Measurements from ENCODE around the gene MICA.
"Not testable (repeated sequence)": the region's sequence is repeated elsewhere in the genome, so short reads cannot be mapped to it uniquely, and the experiment has no call there.

The MICA gene

GRCh38 chr6:31403283-31404060 is at the start of gene MICA:
Gene MICA, plus strand, starts transcription at chr6:31403595. Its CDS starts 38 bp downstream, at chr6:31403633.
- DNase-seq, result peak; percentile 12 to 68

- no peak for DNase-seq
These were observed 49.1 kb upstream of the MICA start for GRCh38 chr6:31354158-31354863.

GRCh38 chr6:31354864-31355582 is 48.4 kb upstream of the MICA start:
- DNase-seq, result no peak

GRCh38 chr6:31355583-31355948 is 47.8 kb upstream of the MICA start:
- DNase-seq, result no peak

GRCh38 chr6:31356216-31356945 is 47.0 kb upstream of the MICA start:
- DNase-seq, result no peak

GRCh38 chr6:31356946-31357466 is 46.4 kb upstream of the MICA start, which contains the start of gene HLA-B:
Gene HLA-B, minus strand, starts transcription at chr6:31357179. Its CDS starts 21 bp downstream, at chr6:31357158.
- peak; percentile 40 to 48 for DNase-seq

GRCh38 chr6:31357886-31358285 is 45.5 kb upstream of the MICA start:
- DNase-seq, result no peak

- DNase-seq, result no peak
These were observed 45.1 kb upstream of the MICA start for GRCh38 chr6:31358302-31358701.

- no peak for DNase-seq
These were observed 43.8 kb upstream of the MICA start for GRCh38 chr6:31359581-31359980.

- DNase-seq, result no peak
These were observed 40.6 kb upstream of the MICA start for GRCh38 chr6:31362751-31363150.

GRCh38 chr6:31363811-31364210 is 39.6 kb upstream of the MICA start:
- no peak for DNase-seq

- no peak for DNase-seq
These were observed 37.5 kb upstream of the MICA start for GRCh38 chr6:31365864-31366263.

- peak; percentile 78 to 83 for DNase-seq
These were observed 36.5 kb upstream of the MICA start for GRCh38 chr6:31366693-31367470.

GRCh38 chr6:31368461-31368860 is 34.9 kb upstream of the MICA start:
- DNase-seq, result no peak

- not testable (repeated sequence) for DNase-seq
These were observed 29.3 kb upstream of the MICA start for GRCh38 chr6:31374118-31374517.

- no peak for DNase-seq
These were observed 27.7 kb upstream of the MICA start for GRCh38 chr6:31375699-31376098.

GRCh38 chr6:31377029-31377428 is 26.4 kb upstream of the MICA start:
- DNase-seq, result no peak

- DNase-seq, result no peak
These were observed 25.2 kb upstream of the MICA start for GRCh38 chr6:31378062-31378720.

GRCh38 chr6:31378721-31379103 is 24.7 kb upstream of the MICA start:
- DNase-seq, result no peak

- DNase-seq, result no peak
These were observed 23.5 kb upstream of the MICA start for GRCh38 chr6:31379850-31380249.

- no peak for DNase-seq
These were observed 21.7 kb upstream of the MICA start for GRCh38 chr6:31381666-31382065.
